ENCODE results near the gene FLYWCH2.

The FLYWCH2 gene

DNA sequence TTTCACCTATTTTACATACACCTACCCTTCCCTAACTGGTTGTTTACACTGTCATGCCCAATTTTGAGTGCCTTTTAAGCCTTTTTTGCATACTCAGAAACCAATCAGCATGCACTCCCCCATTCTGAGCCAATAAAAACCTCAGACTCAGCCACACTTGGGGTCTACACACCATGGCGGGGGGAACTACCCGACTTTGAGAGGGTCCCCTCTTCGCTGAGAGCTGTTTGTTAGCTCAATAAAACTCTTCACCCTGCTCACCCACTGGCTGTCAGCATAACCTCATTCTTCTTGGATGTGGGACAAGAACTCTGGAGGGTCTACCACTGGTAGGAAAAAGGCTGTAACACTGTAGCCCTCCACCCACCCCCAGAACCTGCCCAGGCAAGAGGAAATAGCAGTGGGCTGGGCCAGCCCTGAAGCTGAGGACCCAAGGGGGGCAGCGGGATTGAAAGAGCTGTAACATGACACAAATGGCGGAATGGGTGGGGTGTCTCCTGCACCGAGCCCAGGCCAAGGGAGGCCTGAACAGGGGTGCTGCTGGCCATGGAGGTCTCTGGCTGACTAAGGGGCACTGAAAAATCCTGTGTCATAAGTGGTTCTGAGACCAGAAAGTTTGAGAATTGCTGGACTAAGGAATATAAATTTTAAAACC is 3.0 kb upstream of the FLYWCH2 start:
- Histone ChIP-seq H3K4me2 (no peak overlapping the region), H2AFZ (ENCODE audit: low read depth) (no peak overlapping the region), H3K36me3 (ENCODE audit: insufficient read depth) (no peaks in the 10 kb centered on the region), H3K4me3 (IDR thresholded peaks at IDR 0.05; ENCODE audit: insufficient read depth, low read depth, low read length) (no peak overlapping the region), H4K20me1 (ENCODE audit: insufficient read depth) (no peaks in the 10 kb centered on the region; the same call in 1 of the 2 replicates), H3K4me1 (ENCODE audit: low read depth, poor library complexity, severe bottlenecking) (peaks cover 20% of the 10 kb centered on the region), H3K9ac (no peak overlapping the region), H3K27me3 (ENCODE audit: insufficient read depth, low read depth) (peaks cover 33% of the 10 kb centered on the region; the same call in 1 of the 2 replicates), H3K27ac (no peak overlapping the region), H3K79me2 (ENCODE audit: insufficient read depth, low read depth) (0 out of 2 replicates have a peak, but pooled peaks cover 9% of the 10 kb centered on the region)
- TF ChIP-seq, protein P1, sequence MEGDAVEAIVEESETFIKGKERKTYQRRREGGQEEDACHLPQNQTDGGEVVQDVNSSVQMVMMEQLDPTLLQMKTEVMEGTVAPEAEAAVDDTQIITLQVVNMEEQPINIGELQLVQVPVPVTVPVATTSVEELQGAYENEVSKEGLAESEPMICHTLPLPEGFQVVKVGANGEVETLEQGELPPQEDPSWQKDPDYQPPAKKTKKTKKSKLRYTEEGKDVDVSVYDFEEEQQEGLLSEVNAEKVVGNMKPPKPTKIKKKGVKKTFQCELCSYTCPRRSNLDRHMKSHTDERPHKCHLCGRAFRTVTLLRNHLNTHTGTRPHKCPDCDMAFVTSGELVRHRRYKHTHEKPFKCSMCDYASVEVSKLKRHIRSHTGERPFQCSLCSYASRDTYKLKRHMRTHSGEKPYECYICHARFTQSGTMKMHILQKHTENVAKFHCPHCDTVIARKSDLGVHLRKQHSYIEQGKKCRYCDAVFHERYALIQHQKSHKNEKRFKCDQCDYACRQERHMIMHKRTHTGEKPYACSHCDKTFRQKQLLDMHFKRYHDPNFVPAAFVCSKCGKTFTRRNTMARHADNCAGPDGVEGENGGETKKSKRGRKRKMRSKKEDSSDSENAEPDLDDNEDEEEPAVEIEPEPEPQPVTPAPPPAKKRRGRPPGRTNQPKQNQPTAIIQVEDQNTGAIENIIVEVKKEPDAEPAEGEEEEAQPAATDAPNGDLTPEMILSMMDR (conservative IDR thresholded peaks at IDR 0.05; ENCODE audit: low read depth, low read length) = no peak

DNA sequence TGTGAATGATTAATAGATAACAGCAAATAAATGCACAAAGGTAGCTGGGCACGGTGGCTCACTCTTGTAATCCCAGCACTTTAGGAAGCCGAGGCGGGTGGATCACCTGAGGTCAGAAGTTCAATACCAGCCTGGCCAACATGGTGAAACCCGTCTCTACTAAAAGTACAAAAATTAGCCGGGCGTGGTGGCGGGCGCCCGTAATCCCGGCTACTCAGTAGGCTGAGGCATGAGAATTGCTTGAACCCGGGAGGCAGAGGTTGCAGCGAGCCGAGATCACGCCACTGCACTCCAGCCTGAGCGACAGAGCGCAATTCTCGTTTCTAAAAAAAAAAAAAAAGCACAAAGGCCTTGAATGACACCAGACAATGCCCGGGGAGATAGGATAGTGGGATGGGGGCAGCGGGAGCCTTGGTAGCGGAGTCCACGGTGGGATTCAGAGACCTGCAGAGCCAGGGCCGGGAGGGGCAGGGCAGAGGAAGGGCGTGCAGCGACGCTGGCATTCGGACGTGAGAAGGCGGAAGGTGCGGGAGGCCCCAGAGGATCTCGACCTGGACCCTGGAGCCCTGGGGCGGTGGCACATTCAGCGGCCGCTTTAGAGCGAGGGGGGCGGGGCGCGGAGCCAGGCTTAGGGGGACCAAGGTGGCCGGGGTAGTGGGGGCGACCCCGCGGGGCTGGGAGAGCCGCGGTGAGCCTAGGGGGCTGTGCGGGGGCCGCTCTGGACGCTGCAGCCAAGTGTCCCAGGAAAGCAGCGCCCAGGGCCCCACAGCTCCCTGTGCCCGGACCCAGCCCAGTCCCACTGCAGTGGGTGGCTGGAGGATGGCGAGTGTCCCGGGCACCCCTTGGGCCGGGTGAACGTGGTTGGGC is 999 bp upstream of the FLYWCH2 start:
- peak overlapping the region; percentile 96 for H2AFZ ChIP-seq (ENCODE audit: low read depth)
- peaks cover 13% of the 10 kb centered on the region for H3K4me1 ChIP-seq (ENCODE audit: low read depth, poor library complexity, severe bottlenecking)
- H3K27ac ChIP-seq = no peak overlapping the region
- H3K4me2 ChIP-seq = peak overlapping the region; percentile 83
- 0 out of 2 replicates have a peak, but pooled peaks cover 9% of the 10 kb centered on the region for H3K79me2 ChIP-seq (ENCODE audit: insufficient read depth, low read depth)
- TF ChIP-seq, protein P1 (conservative IDR thresholded peaks at IDR 0.05; ENCODE audit: low read depth, low read length) = no peak
- H4K20me1 ChIP-seq (ENCODE audit: insufficient read depth) = no peaks in the 10 kb centered on the region
- H3K36me3 ChIP-seq (ENCODE audit: insufficient read depth) = no peaks in the 10 kb centered on the region
- peaks cover 33% of the 10 kb centered on the region; the same call in 1 of the 2 replicates for H3K27me3 ChIP-seq (ENCODE audit: insufficient read depth, low read depth)
- H3K4me3 ChIP-seq (IDR thresholded peaks at IDR 0.05; ENCODE audit: insufficient read depth, low read depth, low read length) = no peak overlapping the region
- H3K9ac ChIP-seq = peak overlapping the region; percentile 19; the same call in 1 of the 2 replicates

DNA sequence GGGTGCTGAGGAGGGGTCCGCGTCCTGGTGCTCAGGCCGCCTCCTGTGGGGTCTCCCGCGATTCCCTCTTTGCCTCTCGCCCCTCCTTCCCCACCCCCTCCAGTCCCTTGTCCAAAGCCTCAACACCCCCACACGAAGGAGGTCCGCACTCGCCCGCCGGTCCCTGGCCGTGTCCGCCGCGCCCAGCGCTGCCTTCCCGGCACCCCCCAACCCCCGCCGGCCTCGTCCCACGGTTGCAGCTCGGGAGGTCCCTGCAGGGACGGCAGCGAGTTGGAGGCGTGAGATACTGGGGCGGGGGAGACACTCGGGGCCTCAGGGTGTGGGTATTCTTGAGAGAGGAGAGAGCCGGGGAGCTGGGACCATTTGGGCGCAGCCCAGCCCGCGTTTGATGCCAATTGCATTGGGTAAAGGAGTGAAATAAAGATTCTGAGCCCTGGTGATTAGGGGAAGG is 468 bp downstream of the FLYWCH2 start:
- no peak overlapping the region for H3K4me3 ChIP-seq (IDR thresholded peaks at IDR 0.05; ENCODE audit: insufficient read depth, low read depth, low read length)
- peaks cover 22% of the 10 kb centered on the region; the same call in 1 of the 2 replicates for H3K27me3 ChIP-seq (ENCODE audit: insufficient read depth, low read depth)
- peak overlapping the region; percentile 96 for H3K4me2 ChIP-seq
- peak overlapping the region; percentile 96 for H2AFZ ChIP-seq (ENCODE audit: low read depth)
- peaks cover 13% of the 10 kb centered on the region for H3K4me1 ChIP-seq (ENCODE audit: low read depth, poor library complexity, severe bottlenecking)
- H4K20me1 ChIP-seq (ENCODE audit: insufficient read depth) = no peaks in the 10 kb centered on the region
- H3K27ac ChIP-seq = peak overlapping the region; percentile 37
- peak overlapping the region; percentile 62 for H3K9ac ChIP-seq
- TF ChIP-seq, protein P1 (conservative IDR thresholded peaks at IDR 0.05; ENCODE audit: low read depth, low read length) = no peak
- H3K36me3 ChIP-seq (ENCODE audit: insufficient read depth) = no peaks in the 10 kb centered on the region
- 0 out of 2 replicates have a peak, but pooled peaks cover 9% of the 10 kb centered on the region for H3K79me2 ChIP-seq (ENCODE audit: insufficient read depth, low read depth)

DNA sequence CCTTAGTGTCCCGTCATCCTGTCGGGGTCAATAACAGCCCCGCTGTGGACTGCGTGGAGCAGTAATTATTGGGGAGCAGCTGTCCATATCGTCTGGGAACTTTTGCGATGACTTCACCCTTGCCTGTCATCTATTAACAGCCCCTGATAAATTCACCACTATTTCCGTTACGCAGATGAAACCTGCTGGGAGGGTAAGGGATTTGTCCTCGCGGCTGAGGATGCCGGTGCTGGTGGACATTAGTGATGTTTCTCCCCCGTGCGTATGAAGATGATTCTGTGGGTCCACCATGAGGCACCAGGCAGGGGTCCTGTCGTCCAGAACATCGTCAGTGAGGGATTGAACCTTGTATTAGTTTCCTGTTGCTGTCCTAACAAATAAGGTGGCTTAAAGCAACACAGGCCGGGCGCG is 1.0 kb downstream of the FLYWCH2 start:
- Histone ChIP-seq H3K4me2 (peak overlapping the region; percentile 96), H3K27me3 (ENCODE audit: insufficient read depth, low read depth) (peaks cover 22% of the 10 kb centered on the region; the same call in 1 of the 2 replicates), H4K20me1 (ENCODE audit: insufficient read depth) (no peaks in the 10 kb centered on the region), H3K4me1 (ENCODE audit: low read depth, poor library complexity, severe bottlenecking) (peaks cover 13% of the 10 kb centered on the region), H3K4me3 (IDR thresholded peaks at IDR 0.05; ENCODE audit: insufficient read depth, low read depth, low read length) (no peak overlapping the region), H3K36me3 (ENCODE audit: insufficient read depth) (no peaks in the 10 kb centered on the region), H3K27ac (no peak overlapping the region), H3K79me2 (ENCODE audit: insufficient read depth, low read depth) (0 out of 2 replicates have a peak, but pooled peaks cover 9% of the 10 kb centered on the region), H2AFZ (ENCODE audit: low read depth) (peak overlapping the region; percentile 96), H3K9ac (no peak overlapping the region; the same call in 1 of the 2 replicates)
- TF ChIP-seq, protein P1 (conservative IDR thresholded peaks at IDR 0.05; ENCODE audit: low read depth, low read length) = no peak

All from KMS-11 (cell line).